Heart right ventricle (tissue), 16 donors: ENCODE data around the gene PRDX1. TPM values are rescaled to one million over a fixed set of nuclear protein-coding genes. Genes with fewer than 3 reads are reported as not detected.

Experiments used
- ATAC-seq, 8 donors: fragments of 200-7000 bp; cut with Tn5 transposase; one replicate each; pipeline ENCODE4 v1.9.1; 2020; ENCODE audit warnings: mild to moderate bottlenecking in 8 of 8, moderate library complexity in 8 of 8, moderate number of reproducible peaks in 1 of 8
- DNase-seq, 2 donors: peaks; one replicate each; pipeline ENCODE4 v3.0.0-alpha.2; 2020
- H3K27ac ChIP-seq, 10 donors: fragments of 200-600 bp; sonication (generic) in 2 of 10; one replicate each; pipeline versions ENCODE4 v1.5.0 to v1.8.0; 2020 to 2022; ENCODE audit warnings: mild to moderate bottlenecking in 3 of 10
- H3K27me3 ChIP-seq, 7 donors: fragments of 200-600 bp; one replicate each; pipeline ENCODE4 v1.8.0; 2021 to 2022; ENCODE audit warnings: mild to moderate bottlenecking in 2 of 7
- H3K36me3 ChIP-seq, 9 donors: fragments of 200-600 bp; sonication (generic) in 1 of 9; one replicate each; pipeline versions ENCODE4 v1.5.0 to v1.8.0; 2020 to 2022; ENCODE audit warnings: mild to moderate bottlenecking in 2 of 9
- H3K4me1 ChIP-seq, 9 donors: fragments of 200-600 bp; sonication (generic) in 1 of 9; one replicate each; pipeline versions ENCODE4 v1.5.0 to v1.8.0; 2020 to 2022; ENCODE audit warnings: mild to moderate bottlenecking in 4 of 9
- H3K4me3 ChIP-seq, 10 donors: fragments of 200-600 bp; sonication (generic) in 2 of 10; one replicate each; pipeline versions ENCODE4 v1.5.0 to v1.8.0; 2020 to 2022; ENCODE audit warnings: mild to moderate bottlenecking in 7 of 10, moderate library complexity in 2 of 10
- H3K9me3 ChIP-seq, 11 donors: fragments of 200-600 bp in 10 of 11; sonication (generic) in 2 of 11; one replicate each; pipeline versions ENCODE4 v1.5.0 to v1.8.0; 2013 to 2022; ENCODE audit warnings: mild to moderate bottlenecking in 2 of 11, control low read depth in 1 of 11, moderate library complexity in 1 of 11
- WGBS, 2 donors: extraction: QIAGEN DNeasy Blood & Tissue Kit; methylation state at CpG; one replicate each; pipeline ENCODE4 v1.1.7; 2013; ENCODE audit warnings: inconsistent platforms in 1 of 2; 5-methylcytosine and 5-hydroxymethylcytosine counted together
- intact Hi-C, 10 donors: fragments of 100-400 bp; cut with DNase I; formaldehyde crosslinking; loops; one replicate each; pipeline versions ENCODE4 v1.11.1 to v1.14.2; 2022
- polyA plus RNA-seq, 2 donors: library from polyadenylated mRNA; stranded (reverse); fragments of 200-250 nt; gene quantifications; one replicate each; pipeline ENCODE4 v1.2.3, GENCODE V29; 2013
- total RNA-seq, 10 donors: library from RNA; stranded (reverse); fragmentation: NEBNext Ultra II Directional in 3 of 10; extraction: Animal tissue kit (Norgen Biotek cat#: 25700) in 3 of 10; gene quantifications; one replicate each; pipeline versions ENCODE4 v1.2.1 to v1.2.4, GENCODE V29; 2021 to 2023
- TF ChIP-seq, protein P1 (sequence below), 9 donors: fragments of 200-600 bp; sonication (generic) in 2 of 9; IDR thresholded peaks; one replicate each; pipeline versions ENCODE4 v1.5.0 to v1.8.0; 2021 to 2022; ENCODE audit warnings: antibody characterized with exemption in 9 of 9, mild to moderate bottlenecking in 5 of 9, moderate library complexity in 1 of 9
- donor health status: Arrhythmogenic right ventricular cardiomyopathy.
- donor health status: ischemic (EF 13 %, LVEDD 7.1; RV severe dilation, severe dysfunction).
- donor health status: healthy with polysubstance abuse.
- donor health status: DM: no; HTN: yes; CAD: no.
- donor health status: DM: no; HTN: no; CAD: no.
- donor health status: ischemic (EF 25% LVEDD 6.9; RV normal size, moderate dysfunction).
- donor health status: ischemic (EF 25% LVEDD 5.7; RV mildly dilated, moderate dysfunction).
- donor health status: healthy.
- donor health status: DM: yes; HTN: yes; CAD: no.
- donor health status: Ischemic cardiomyopathy.
- donor health status: ischemic (EF 35%, LVEDD 5.7; RV mildly dilated, moderate dysfunction).
- donor health status: nonischemic (EF 11% LVEDD 7.7; RV severe dilation, severe dysfunction).
- donor health status: DM: yes; HTN: yes; CAD: no.
- donor health status: PGD.
- donor health status: ischemic (EF 29% LVEDD 5.4; RV normal size, mild dysfunction).
- donor health status: nonischemic (EF 23%, LVEDD 6.1; RV moderate dilation, normal function).

The PRDX1 gene
- total and polyA plus RNA-seq, 12 donors, result 212 to 610 (median 321) TPM

GRCh38 chr1:45545019-45545493 is 23.4 kb upstream of the PRDX1 start:
- TF ChIP-seq, protein P1, sequence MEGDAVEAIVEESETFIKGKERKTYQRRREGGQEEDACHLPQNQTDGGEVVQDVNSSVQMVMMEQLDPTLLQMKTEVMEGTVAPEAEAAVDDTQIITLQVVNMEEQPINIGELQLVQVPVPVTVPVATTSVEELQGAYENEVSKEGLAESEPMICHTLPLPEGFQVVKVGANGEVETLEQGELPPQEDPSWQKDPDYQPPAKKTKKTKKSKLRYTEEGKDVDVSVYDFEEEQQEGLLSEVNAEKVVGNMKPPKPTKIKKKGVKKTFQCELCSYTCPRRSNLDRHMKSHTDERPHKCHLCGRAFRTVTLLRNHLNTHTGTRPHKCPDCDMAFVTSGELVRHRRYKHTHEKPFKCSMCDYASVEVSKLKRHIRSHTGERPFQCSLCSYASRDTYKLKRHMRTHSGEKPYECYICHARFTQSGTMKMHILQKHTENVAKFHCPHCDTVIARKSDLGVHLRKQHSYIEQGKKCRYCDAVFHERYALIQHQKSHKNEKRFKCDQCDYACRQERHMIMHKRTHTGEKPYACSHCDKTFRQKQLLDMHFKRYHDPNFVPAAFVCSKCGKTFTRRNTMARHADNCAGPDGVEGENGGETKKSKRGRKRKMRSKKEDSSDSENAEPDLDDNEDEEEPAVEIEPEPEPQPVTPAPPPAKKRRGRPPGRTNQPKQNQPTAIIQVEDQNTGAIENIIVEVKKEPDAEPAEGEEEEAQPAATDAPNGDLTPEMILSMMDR (IDR thresholded peaks at IDR 0.05), result no peak
- Histone ChIP-seq H3K27ac (peak overlapping the region in 1 of 10 donors; percentile 35), H3K4me3 (no peak overlapping the region), H3K27me3 (no peaks in the 10 kb centered on the region), H3K9me3 (no peaks in the 10 kb centered on the region), H3K4me1 (peaks cover 0 to 46% (median 7%) of the 10 kb centered on the region in 9 donors), H3K36me3 (no peaks in the 10 kb centered on the region)
- ATAC-seq (no peak), DNase-seq (no peak)
- 62 to 79% methylated on average over 6 of the region's 6 CpGs for WGBS, 2 donors
- intact Hi-C loops, result no loop called here

- Histone ChIP-seq H3K4me1 (peaks cover 0 to 44% (median 6%) of the 10 kb centered on the region in 9 donors), H3K9me3 (no peaks in the 10 kb centered on the region), H3K27me3 (no peaks in the 10 kb centered on the region), H3K4me3 (no peak overlapping the region), H3K36me3 (no peaks in the 10 kb centered on the region), H3K27ac (peak overlapping the region in 1 of 10 donors; percentile 35)
- intact Hi-C loops, result no loop called here
- DNase-seq, result no peak
- WGBS, 2 donors, result 88 to 92% methylated on average over 4 of the region's 4 CpGs
- TF ChIP-seq, protein P1 (IDR thresholded peaks at IDR 0.05), result no peak
- ATAC-seq, result no peak
These were observed 22.8 kb upstream of the PRDX1 start for GRCh38 chr1:45544530-45544929.

DNA sequence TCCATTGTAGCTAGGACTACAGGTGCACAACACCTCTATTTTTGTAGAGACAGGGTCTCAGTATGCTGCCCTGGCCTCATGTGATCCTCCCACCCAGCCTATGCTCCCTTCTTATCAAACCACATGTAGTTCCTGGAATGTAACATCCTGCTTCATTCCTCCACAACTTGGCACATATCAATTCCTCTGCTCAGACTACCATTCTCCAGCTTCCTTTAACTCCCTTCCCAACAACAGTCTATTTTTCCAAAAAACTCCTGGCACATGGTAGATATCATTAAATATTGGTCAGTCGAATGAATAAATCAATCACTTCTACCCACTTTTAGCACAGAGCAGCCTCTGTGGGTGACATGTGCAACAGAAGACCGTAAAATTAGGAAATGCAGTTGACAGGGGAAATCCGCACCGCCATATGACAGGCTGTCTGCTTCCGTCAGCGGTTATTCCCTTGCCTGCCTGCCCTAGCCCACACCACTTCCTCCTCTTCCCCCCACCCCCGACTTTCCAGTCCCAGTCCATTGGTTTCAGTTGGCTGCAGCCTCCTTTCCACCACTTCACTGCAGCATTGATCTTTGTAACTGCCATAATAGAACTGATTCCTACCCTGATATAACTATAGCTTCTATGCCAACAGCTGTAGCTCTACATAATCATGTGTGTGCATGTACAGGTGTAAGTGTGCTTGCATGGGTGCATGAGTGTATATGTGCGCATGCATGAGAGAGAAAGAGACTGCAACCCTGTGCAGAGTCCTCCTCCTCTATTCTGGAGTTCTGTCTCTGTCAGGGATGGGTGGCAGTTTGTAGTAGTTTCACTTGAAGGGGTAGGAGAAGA is 22.1 kb upstream of the PRDX1 start:
- TF ChIP-seq, protein P1 (IDR thresholded peaks at IDR 0.05), result no peak
- Histone ChIP-seq H3K36me3 (no peaks in the 10 kb centered on the region), H3K4me3 (peak overlapping the region in 1 of 10 donors; percentile 14)

GRCh38 chr1:45542591-45542990 is 20.9 kb upstream of the PRDX1 start:
- ATAC-seq, result peak in 1 of 8 donors; percentile 57
- Histone ChIP-seq H3K4me1 (peaks cover 0 to 44% (median 6%) of the 10 kb centered on the region in 9 donors), H3K9me3 (no peaks in the 10 kb centered on the region), H3K4me3 (no peak overlapping the region), H3K36me3 (no peaks in the 10 kb centered on the region), H3K27me3 (no peaks in the 10 kb centered on the region), H3K27ac (peak overlapping the region in 1 of 10 donors; percentile 78)
- no peak for DNase-seq
- TF ChIP-seq, protein P1 (IDR thresholded peaks at IDR 0.05), result no peak
- intact Hi-C loops, result no loop called here
- 68 to 78% methylated on average over 4 of the region's 4 CpGs for WGBS, 2 donors

More for the DNA sequence above, 22.1 kb upstream of the PRDX1 start:
- Histone ChIP-seq H3K27me3 (no peaks in the 10 kb centered on the region), H3K9me3 (no peaks in the 10 kb centered on the region), H3K4me1 (peaks cover 0 to 44% (median 6%) of the 10 kb centered on the region in 9 donors), H3K27ac (peak overlapping the region in 6 of 10 donors; percentile 10 to 78 (median 46))
- peak; percentile 35 to 70 for DNase-seq
- ATAC-seq, result peak; percentile 69 to 93 (median 87)
- intact Hi-C loops, result no loop called here
- 33 to 45% methylated on average over 8 of the region's 8 CpGs for WGBS, 2 donors
